ENCODE measurements around the gene ZNF692.

- TF ChIP-seq ZNF136 (CRISPR knock-in tag; IDR thresholded peaks at IDR 0.05; ENCODE audit: low read depth) (no peak), NR2F6 (IDR thresholded peaks at IDR 0.05) (no peak), NR2F6 (CRISPR knock-in tag; IDR thresholded peaks at IDR 0.05) (no peak), CREB1 (IDR thresholded peaks at IDR 0.05) (no peak), CREB1 (CRISPR knock-in tag; IDR thresholded peaks at IDR 0.05) (no peak), MXI1 (IDR thresholded peaks at IDR 0.05; ENCODE audit: borderline replicate concordance, low read depth, low read length) (no peak), MYC (CRISPR knock-in tag; IDR thresholded peaks at IDR 0.05; ENCODE audit: borderline replicate concordance) (no peak), IRF2 (CRISPR knock-in tag; IDR thresholded peaks at IDR 0.05) (no peak), HINFP (CRISPR knock-in tag; IDR thresholded peaks at IDR 0.05; ENCODE audit: low read depth) (no peak), RXRA (CRISPR knock-in tag; IDR thresholded peaks at IDR 0.05) (no peak), BRCA1 (CRISPR knock-in tag; IDR thresholded peaks at IDR 0.05) (no peak), ZNF841 (CRISPR knock-in tag; IDR thresholded peaks at IDR 0.05; ENCODE audit: borderline replicate concordance) (no peak)
Measured at GRCh38 chr1:248885646-248886045, 26.8 kb upstream of the ZNF692 start.

Measured in HepG2 (cell line).